ENCODE data around the gene CCAR1.
"Not testable (repeated sequence)": the region's sequence is repeated elsewhere in the genome, so short reads cannot be mapped to it uniquely, and the experiment has no call there.

Gene CCAR1

GRCh38 chr10:68720793-68721672, at the start of gene CCAR1:
TSS of gene CCAR1 (plus strand) at chr10:68721239. CDS start at chr10:68722505, 1,266 bp downstream.
- DNase-seq (ENCODE audit: low read depth in 4 of 4, low spot score in 1 of 4), result peak; percentile 95 to 97 (median 96)

- DNase-seq (ENCODE audit: low read depth in 4 of 4, low spot score in 1 of 4), result no peak
These were observed 36.6 kb upstream of the CCAR1 start for GRCh38 chr10:68684413-68684812.

- no peak for DNase-seq (ENCODE audit: low read depth in 4 of 4, low spot score in 1 of 4)
These were observed 25.0 kb upstream of the CCAR1 start for GRCh38 chr10:68696018-68696417.

GRCh38 chr10:68697106-68697505, 23.9 kb upstream of the CCAR1 start:
- DNase-seq (ENCODE audit: low read depth in 4 of 4, low spot score in 1 of 4), result no peak

- DNase-seq (ENCODE audit: low read depth in 4 of 4, low spot score in 1 of 4), result no peak
These were observed 20.8 kb upstream of the CCAR1 start for GRCh38 chr10:68700197-68700596.

GRCh38 chr10:68705548-68705947, 15.5 kb upstream of the CCAR1 start:
- no peak for DNase-seq (ENCODE audit: low read depth in 4 of 4, low spot score in 1 of 4)

GRCh38 chr10:68708987-68709386, 12.1 kb upstream of the CCAR1 start:
- DNase-seq (ENCODE audit: low read depth in 4 of 4, low spot score in 1 of 4), result not testable (repeated sequence)

- DNase-seq (ENCODE audit: low read depth in 4 of 4, low spot score in 1 of 4), result not testable (repeated sequence)
These were observed 8.0 kb upstream of the CCAR1 start for GRCh38 chr10:68713065-68713464.

- no peak for DNase-seq (ENCODE audit: low read depth in 4 of 4, low spot score in 1 of 4)
These were observed 3.6 kb upstream of the CCAR1 start for GRCh38 chr10:68717435-68717834.

- no peak for DNase-seq (ENCODE audit: low read depth in 4 of 4, low spot score in 1 of 4)
These were observed 765 bp downstream of the CCAR1 start for GRCh38 chr10:68721673-68722335.

- DNase-seq (ENCODE audit: low read depth in 4 of 4, low spot score in 1 of 4), result no peak
These were observed 4.0 kb downstream of the CCAR1 start for GRCh38 chr10:68725016-68725415.

- no peak for DNase-seq (ENCODE audit: low read depth in 4 of 4, low spot score in 1 of 4)
These were observed 6.1 kb downstream of the CCAR1 start for GRCh38 chr10:68727146-68727545.

GRCh38 chr10:68732651-68733050, 11.6 kb downstream of the CCAR1 start:
- no peak for DNase-seq (ENCODE audit: low read depth in 4 of 4, low spot score in 1 of 4)

GRCh38 chr10:68734349-68734748, 13.3 kb downstream of the CCAR1 start:
- DNase-seq (ENCODE audit: low read depth in 4 of 4, low spot score in 1 of 4), result no peak

GRCh38 chr10:68735119-68735518, 14.1 kb downstream of the CCAR1 start:
- no peak for DNase-seq (ENCODE audit: low read depth in 4 of 4, low spot score in 1 of 4)

GRCh38 chr10:68735739-68736138, 14.7 kb downstream of the CCAR1 start:
- not testable (repeated sequence) for DNase-seq (ENCODE audit: low read depth in 4 of 4, low spot score in 1 of 4)

- not testable (repeated sequence) for DNase-seq (ENCODE audit: low read depth in 4 of 4, low spot score in 1 of 4)
These were observed 19.6 kb downstream of the CCAR1 start for GRCh38 chr10:68740676-68741075.

- no peak for DNase-seq (ENCODE audit: low read depth in 4 of 4, low spot score in 1 of 4)
These were observed 21.4 kb downstream of the CCAR1 start for GRCh38 chr10:68742397-68742796.

- DNase-seq (ENCODE audit: low read depth in 4 of 4, low spot score in 1 of 4), result no peak
These were observed 31.8 kb downstream of the CCAR1 start for GRCh38 chr10:68752711-68753350.

- DNase-seq (ENCODE audit: low read depth in 4 of 4, low spot score in 1 of 4), result no peak
These were observed 35.2 kb downstream of the CCAR1 start for GRCh38 chr10:68756246-68756645.

- DNase-seq (ENCODE audit: low read depth in 4 of 4, low spot score in 1 of 4), result no peak
These were observed 35.7 kb downstream of the CCAR1 start for GRCh38 chr10:68756766-68757165.
